ENCODE measurements around the gene SLC27A2.

Gene SLC27A2

GRCh38 chr15:50192164-50192563, 10.2 kb downstream of the SLC27A2 start:
- no peak for DNase-seq

DNA sequence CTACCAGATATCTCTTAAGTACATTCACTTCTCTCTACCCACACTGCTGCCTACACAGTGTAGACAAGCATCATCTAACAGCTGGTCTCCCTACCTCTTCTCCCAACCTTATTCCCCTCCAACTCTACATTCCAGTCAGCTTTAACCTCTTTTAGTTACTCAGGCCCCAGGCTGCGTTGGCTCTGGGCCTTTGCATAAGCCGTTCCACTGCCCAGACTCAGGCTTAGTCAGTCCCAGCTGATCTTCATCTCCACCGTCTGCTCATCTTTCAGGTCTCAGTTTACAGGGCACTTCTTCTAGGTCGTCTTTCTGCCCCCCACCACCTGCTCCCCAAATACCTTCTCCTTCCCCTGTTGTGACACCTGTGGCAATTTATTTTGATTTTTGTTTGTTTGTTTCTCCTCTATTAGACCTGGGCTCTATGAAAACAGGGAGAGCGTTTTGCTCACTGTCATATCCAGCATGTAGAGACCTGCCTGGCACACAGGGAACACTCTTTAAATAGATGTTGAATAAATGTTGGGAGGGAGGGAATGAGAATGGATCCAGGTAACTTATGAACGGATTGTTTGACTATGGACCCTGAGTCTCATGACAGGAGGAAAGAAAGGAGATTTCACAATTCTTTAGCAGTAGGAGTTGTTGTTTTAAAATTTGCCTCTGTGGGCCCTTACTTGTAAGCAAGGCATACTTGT, 11.1 kb downstream of the SLC27A2 start:
- DNase-seq: no peak

DNA sequence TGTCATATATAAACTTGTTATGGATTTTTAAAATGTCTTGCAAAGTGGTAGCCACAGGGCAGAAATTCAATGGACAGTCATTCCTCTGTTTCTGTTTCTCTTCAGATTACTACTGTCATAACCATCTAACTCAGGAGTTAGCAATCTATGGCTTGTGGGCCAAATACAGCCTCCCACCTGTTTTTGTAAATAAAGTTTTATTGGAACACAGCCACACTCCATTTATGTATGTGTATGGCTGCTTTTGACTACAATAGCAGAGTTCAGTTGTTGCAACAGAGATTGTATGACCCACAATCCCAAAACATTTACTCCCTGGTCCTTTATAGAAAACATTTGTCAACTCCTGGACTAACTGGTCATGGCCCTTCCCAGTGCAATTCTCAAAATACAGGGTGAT, 20.0 kb downstream of the SLC27A2 start:
- no peak for DNase-seq

GRCh38 chr15:50206020-50206419, 24.0 kb downstream of the SLC27A2 start:
- DNase-seq: no peak

DNA sequence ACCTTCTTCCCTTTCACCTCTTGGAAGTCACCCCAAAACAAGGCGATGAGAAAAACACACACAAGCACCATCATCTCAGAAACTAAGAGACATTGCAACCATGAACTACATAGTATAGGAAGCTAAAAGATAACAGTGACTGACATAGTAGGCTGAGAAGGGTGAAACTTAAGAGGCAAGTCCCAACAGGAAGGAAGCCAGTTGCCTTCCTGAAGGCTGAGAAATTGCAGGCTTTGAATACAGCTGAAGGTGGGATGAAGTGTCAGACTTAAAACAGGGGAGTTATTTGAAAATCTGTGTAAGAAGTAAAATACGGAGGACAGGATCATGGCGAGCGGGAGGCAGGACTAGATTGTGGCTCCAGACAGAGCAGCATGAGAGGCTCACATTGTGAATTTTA, 27.8 kb downstream of the SLC27A2 start:
- no peak for DNase-seq

- no peak for DNase-seq
These were observed 28.6 kb downstream of the SLC27A2 start for GRCh38 chr15:50210462-50211157.

GRCh38 chr15:50218291-50218690, 36.3 kb downstream of the SLC27A2 start:
- no peak for DNase-seq

GRCh38 chr15:50218691-50219090, 36.7 kb downstream of the SLC27A2 start:
- no peak for DNase-seq

DNA sequence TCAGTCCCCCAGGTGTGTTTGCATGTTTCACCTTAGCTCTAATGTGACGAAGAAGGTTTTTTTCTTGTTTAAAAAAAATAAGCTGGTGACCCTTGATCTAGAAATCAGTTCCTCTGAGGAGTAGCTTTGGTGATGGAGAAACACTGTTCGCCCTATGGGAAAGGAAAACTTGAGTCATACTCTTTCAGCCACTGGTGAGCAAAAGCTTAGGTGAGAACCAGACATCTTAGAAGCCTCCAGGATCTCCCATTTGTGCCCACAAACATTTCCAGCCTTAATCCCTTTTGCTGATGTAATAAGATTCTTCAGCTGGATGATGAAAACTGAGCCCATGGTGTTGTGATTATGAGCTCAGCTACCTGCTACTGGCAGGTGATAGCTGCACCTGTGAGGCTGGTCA, 37.8 kb downstream of the SLC27A2 start:
- no peak for DNase-seq

DNA sequence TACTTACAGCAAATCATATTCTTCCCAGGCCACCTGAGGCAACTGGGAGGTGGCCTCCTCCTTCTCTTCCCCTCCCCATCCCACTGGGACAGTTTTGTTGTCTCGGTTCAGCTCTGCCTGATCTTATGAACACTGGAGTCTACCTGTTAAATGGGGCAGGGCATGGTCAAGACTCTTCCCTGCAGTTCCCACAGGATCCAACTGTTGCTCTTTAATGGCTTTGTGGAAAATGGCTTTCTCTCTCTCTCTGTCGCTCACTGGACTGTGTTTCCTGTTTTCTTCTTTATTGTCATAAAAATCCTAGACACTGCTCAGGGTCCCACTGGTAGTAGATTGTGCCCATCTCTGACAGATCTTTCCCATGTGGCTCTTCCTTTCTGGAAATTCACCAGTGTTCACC, 40.2 kb downstream of the SLC27A2 start:
- DNase-seq: no peak

GRCh38 chr15:50224606-50225005, 42.6 kb downstream of the SLC27A2 start:
- DNase-seq: no peak

- no peak for DNase-seq
These were observed 43.1 kb downstream of the SLC27A2 start for GRCh38 chr15:50225057-50225456.

- DNase-seq: no peak
These were observed 43.9 kb downstream of the SLC27A2 start for GRCh38 chr15:50225938-50226337.

GRCh38 chr15:50227076-50227475, 45.1 kb downstream of the SLC27A2 start:
- DNase-seq: no peak

DNA sequence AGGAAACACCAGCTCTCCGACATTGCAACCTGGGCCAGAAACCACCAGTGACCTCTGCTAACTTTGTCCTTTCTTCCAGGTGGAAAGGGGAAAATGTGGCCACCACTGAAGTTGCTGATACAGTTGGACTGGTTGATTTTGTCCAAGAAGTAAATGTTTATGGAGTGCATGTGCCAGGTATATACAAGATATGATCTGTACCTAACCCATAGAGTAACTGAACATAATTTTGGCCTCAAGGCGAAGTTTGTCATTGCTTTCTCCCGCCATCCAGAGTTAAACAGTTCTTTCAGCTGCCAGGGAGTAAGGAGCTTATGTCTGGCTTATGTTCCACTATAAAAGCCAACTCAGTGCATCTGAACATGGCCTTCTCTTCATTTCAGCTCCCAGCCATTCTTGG, 46.9 kb downstream of the SLC27A2 start:
- no peak for DNase-seq

DNA sequence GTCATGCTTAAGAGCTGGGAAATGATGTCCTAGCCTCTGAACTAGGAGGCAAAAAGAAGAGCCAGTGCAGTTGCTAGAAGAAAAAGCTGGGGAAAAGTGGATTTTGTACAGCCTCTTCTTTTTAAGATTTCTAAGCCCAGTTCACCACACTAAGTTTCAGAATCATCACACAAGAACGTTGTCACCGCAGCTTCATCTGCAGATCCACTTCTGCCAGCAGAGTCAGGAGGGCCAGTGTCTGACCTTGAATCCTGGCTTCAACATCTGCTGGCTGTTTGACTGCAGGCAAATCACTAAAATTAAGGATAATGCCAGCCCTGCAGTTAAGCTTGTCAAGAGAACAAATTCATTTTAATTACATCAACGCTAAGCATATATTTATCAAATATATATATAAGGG, 47.3 kb downstream of the SLC27A2 start:
- DNase-seq: no peak

- DNase-seq: no peak
These were observed 49.8 kb downstream of the SLC27A2 start for GRCh38 chr15:50231761-50232160.

GRCh38 chr15:50232791-50233190, 50.8 kb downstream of the SLC27A2 start:
- no peak for DNase-seq

DNA sequence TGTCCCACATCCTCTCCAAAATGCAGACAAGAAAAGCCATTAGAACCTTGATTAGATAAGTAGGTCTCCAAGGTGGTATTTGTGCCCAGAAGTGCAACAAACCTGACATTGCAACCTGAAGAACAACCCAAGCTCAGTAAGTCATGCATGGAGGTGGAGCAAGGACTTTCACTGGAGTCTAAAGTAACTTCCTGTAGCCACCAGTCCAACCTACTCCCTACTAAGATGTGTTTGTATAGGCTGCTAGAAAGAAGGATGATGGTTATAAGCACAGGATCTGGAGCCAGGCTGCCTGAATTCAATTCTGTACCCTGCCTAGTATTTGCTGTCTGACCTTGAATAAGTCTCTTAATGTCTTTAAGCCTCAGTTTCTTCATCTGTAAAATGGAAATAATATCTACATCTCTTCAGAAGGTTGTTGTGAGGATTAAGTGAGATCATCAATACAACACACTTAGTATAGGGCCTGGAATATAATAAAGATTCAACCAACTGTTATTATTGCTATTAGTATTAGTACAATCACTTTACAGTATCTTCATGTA, 51.3 kb downstream of the SLC27A2 start:
- no peak for DNase-seq

DNA sequence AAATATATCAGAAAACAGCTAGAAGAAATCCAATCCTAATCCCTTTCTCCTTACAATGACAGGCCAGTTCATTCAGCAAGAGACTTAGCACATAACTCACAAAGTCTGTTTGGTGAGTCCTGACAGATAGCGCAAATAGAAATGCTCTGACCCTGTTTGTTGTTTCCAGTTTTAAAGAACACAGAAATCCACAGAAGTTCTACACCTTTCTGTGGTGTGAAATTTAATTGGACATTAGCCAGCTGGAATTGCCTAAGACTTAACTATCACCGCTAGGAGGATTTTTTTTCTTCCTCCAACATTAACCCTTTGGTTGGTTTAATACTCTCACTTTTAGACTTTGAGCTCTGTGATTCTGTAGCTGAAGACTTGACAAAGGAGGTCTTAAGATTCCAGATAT, 52.8 kb downstream of the SLC27A2 start:
- no peak for DNase-seq

GRCh38 chr15:50235794-50236193, 53.8 kb downstream of the SLC27A2 start:
- DNase-seq: no peak

- no peak for DNase-seq
These were observed 54.4 kb downstream of the SLC27A2 start for GRCh38 chr15:50236433-50236832.

GRCh38 chr15:50238255-50238654, 56.3 kb downstream of the SLC27A2 start:
- DNase-seq: no peak
